ENCODE measurements around the gene SNRK. TPM values are rescaled to one million over a fixed set of nuclear protein-coding genes. Genes with fewer than 3 reads are reported as not detected.

Gene SNRK
- total and polyA plus RNA-seq, 9 of the 15 experiments (the other 6 are each of a cell fraction or from before 2014, with no cell fraction given): 1.7 to 12.3 (median 7.3) TPM

DNA sequence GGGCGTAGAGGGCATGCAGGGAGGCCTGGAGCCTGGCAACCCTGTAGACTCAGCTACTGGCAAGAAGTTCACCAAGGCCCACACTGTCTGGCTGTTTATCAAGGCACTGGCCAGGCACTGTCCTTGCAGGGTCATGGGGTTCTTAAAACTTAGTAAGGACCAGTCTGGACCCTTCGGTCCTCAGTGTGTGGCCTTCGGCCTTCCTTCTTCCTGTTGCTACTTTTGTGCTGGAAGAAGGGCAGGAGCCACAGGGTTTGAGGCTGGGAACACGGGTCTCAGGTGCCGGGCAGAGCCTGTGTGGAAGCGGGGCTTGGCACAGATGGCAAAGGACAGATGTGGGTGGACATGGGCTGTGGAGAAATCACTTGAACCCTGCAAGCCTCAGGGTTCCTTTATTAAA, 76.6 kb downstream of the SNRK start (continued):
- TF ChIP-seq, protein P1, sequence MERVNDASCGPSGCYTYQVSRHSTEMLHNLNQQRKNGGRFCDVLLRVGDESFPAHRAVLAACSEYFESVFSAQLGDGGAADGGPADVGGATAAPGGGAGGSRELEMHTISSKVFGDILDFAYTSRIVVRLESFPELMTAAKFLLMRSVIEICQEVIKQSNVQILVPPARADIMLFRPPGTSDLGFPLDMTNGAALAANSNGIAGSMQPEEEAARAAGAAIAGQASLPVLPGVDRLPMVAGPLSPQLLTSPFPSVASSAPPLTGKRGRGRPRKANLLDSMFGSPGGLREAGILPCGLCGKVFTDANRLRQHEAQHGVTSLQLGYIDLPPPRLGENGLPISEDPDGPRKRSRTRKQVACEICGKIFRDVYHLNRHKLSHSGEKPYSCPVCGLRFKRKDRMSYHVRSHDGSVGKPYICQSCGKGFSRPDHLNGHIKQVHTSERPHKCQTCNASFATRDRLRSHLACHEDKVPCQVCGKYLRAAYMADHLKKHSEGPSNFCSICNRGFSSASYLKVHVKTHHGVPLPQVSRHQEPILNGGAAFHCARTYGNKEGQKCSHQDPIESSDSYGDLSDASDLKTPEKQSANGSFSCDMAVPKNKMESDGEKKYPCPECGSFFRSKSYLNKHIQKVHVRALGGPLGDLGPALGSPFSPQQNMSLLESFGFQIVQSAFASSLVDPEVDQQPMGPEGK (CRISPR knock-in tag; IDR thresholded peaks at IDR 0.05; ENCODE audit: borderline replicate concordance): no peak
- TF ChIP-seq, protein P2, sequence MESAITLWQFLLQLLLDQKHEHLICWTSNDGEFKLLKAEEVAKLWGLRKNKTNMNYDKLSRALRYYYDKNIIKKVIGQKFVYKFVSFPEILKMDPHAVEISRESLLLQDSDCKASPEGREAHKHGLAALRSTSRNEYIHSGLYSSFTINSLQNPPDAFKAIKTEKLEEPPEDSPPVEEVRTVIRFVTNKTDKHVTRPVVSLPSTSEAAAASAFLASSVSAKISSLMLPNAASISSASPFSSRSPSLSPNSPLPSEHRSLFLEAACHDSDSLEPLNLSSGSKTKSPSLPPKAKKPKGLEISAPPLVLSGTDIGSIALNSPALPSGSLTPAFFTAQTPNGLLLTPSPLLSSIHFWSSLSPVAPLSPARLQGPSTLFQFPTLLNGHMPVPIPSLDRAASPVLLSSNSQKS (CRISPR knock-in tag; IDR thresholded peaks at IDR 0.05): no peak
- TF ChIP-seq BACH1 (tag; IDR thresholded peaks at IDR 0.05): no peak
- no peak for TF ChIP-seq RBM17 (IDR thresholded peaks at IDR 0.05; ENCODE audit: borderline replicate concordance, low read depth, low read length)
- TF ChIP-seq RHOXF2B (CRISPR knock-in tag; conservative IDR thresholded peaks at IDR 0.05): no peak
- TF ChIP-seq, protein P3, sequence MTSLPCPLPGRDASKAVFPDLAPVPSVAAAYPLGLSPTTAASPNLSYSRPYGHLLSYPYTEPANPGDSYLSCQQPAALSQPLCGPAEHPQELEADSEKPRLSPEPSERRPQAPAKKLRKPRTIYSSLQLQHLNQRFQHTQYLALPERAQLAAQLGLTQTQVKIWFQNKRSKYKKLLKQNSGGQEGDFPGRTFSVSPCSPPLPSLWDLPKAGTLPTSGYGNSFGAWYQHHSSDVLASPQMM (CRISPR knock-in tag; IDR thresholded peaks at IDR 0.05): no peak
- TF ChIP-seq ZC3H8 (IDR thresholded peaks at IDR 0.05): no peak
- no peak for TF ChIP-seq USF2 (CRISPR knock-in tag; IDR thresholded peaks at IDR 0.05)
- TF ChIP-seq RFX7 (CRISPR knock-in tag; IDR thresholded peaks at IDR 0.05): no peak
- TF ChIP-seq, protein P4, sequence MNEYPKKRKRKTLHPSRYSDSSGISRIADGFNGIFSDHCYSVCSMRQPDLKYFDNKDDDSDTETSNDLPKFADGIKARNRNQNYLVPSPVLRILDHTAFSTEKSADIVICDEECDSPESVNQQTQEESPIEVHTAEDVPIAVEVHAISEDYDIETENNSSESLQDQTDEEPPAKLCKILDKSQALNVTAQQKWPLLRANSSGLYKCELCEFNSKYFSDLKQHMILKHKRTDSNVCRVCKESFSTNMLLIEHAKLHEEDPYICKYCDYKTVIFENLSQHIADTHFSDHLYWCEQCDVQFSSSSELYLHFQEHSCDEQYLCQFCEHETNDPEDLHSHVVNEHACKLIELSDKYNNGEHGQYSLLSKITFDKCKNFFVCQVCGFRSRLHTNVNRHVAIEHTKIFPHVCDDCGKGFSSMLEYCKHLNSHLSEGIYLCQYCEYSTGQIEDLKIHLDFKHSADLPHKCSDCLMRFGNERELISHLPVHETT (CRISPR knock-in tag; conservative IDR thresholded peaks at IDR 0.05 in 1 of 2, IDR thresholded peaks at IDR 0.05 in 1 of 2): no peak
- TF ChIP-seq ZSCAN29 (IDR thresholded peaks at IDR 0.05): no peak
- TF ChIP-seq ZNF24 (IDR thresholded peaks at IDR 0.05): no peak
- no peak for TF ChIP-seq FOXM1 (IDR thresholded peaks at IDR 0.05; ENCODE audit: low read depth)
- TF ChIP-seq FOXM1 (CRISPR knock-in tag; IDR thresholded peaks at IDR 0.05; ENCODE audit: low read depth): no peak
- no peak for TF ChIP-seq BRD4 (IDR thresholded peaks at IDR 0.05)
- no peak for TF ChIP-seq ZKSCAN8 (CRISPR knock-in tag; IDR thresholded peaks at IDR 0.05)
- TF ChIP-seq ZSCAN32 (CRISPR knock-in tag; IDR thresholded peaks at IDR 0.05): no peak

All from K562 (cell line).